ENCODE data around the gene ZBTB2.
"Not testable (repeated sequence)": the region's sequence is repeated elsewhere in the genome, so short reads cannot be mapped to it uniquely, and the experiment has no call there.

The ZBTB2 gene

DNA sequence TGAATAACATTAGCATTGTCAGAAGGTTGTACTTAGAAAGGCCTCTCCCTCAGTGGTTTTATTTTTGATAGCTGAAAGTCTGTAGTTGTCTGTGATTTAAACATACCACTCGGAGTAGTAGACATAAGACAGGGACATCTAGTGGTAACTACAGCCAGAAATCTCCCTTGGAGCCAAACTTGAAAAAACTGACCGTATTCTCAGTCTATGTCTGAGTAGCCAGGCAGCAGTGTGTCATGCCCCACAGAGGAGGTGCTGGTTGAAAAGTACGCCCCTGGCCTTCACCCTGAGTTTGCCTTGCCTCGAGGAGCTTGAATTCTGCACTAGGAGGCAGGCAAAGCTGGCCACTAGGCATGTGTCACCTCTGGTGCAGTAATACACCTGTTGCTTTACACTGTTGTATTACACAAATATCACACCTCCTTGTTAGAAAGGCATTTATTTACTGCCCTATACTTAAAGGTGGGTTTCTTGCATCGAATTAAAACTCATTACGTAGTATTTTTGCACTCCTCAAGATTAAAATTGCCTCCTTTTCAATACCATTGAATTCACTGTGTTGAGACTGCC, 20.8 kb downstream of the ZBTB2 start:
- no peak for DNase-seq

DNA sequence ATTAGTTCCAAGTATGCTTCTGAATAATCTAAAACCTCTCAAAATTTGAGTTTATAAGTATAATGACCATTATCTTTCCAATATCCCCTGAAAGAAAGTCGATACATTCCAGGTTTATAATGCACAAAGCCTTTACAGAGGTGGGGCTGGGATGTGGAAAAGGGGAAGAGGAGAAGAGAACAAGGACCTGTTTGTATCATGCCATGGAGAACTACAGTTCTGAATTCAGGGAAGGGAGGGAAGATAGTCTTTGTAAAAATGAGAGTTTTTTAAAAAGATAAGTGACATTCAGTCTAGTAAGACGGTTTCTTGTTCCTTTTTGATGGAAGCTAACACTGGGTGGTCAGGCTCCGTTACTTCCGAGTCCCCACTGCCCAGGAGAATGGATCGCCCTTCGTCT, 26.1 kb downstream of the ZBTB2 start:
- DNase-seq: no peak

DNA sequence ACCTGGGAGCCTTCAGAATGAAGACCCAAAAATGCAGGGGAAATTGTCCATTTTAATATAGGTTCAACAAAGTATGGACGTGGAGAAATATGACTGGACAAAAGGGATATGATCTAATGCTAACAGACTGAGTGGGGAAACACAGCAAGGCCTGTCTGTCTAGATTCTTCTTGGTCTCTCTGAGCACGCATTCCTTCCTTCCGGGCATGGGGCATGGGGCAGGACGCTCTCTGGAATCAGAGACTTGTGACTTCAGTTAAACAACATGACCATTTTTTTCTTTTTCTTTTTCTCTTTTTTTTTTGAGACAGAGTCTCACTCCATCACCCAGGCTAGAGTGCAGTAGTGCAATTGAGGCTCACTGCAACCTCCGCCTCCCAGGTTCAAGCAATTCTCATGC, 31.9 kb downstream of the ZBTB2 start:
- DNase-seq: no peak

DNA sequence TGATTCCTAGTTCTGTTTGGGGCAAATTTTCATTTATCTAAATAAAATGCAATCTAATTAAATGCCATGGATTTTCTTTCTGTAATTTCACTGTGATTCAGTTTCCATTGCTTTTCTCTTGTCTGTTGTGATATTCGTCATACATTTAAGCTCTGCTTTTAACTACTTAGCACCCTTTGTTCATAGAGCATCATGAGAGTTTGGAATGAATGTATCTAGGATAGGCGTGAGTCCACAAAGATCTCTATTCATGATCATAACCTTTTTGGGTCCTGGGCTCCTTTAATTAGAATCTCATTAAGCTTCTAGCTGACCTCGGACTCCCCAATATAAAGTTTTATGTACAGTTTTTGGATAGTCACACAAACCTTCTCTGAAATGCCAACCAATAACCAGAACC, 32.9 kb downstream of the ZBTB2 start:
- DNase-seq: no peak

DNA sequence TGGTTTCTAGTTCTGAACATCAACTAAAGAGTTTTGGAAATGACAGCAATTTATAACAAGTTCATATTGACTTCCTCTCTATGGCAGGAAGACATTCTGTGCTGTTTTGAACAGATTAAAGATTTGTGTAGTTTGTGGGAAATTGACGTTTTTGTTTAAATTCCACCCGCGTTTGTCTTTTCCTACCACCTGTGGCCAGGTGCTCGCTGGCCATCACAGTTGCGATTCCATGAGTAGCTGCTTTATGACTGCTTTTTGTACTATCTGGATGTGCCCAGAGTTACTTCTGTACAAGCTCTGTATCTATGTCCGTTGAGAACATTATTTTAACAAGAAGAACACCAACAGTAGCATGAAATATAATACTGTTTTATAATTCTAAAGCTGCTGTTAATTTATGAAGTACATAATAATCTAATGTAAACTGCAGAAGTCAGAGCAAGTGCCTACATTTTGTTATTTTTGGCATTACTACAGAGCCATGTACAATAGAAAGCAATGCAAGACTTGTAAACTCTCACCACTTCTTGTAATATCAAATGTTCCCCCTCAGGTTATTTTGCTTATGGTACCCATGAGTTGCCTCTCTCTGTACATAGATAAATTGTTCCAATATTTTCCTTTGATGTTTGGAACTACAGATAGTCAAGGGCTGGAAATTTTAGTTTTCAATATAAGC, 33.5 kb downstream of the ZBTB2 start:
- no peak for DNase-seq

DNA sequence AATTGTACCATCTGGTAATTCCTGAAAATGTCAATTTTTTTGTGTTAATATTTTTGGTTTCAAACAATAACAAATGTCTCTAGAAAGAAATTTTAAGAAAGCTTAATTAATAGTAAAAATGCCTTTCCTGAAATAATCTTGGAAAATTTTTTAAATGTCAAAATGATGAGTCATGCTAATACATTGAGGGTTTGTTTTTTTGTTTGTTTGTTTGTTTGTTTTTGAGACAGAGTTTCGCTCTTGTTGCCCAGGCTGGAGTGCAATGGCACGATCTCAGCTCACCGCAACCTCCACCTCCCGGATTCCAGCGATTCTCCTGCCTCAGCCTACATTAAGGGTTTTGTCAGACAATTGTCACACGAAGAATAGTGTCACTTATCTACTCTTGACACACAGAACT, 34.4 kb downstream of the ZBTB2 start:
- not testable (repeated sequence) for DNase-seq

DNA sequence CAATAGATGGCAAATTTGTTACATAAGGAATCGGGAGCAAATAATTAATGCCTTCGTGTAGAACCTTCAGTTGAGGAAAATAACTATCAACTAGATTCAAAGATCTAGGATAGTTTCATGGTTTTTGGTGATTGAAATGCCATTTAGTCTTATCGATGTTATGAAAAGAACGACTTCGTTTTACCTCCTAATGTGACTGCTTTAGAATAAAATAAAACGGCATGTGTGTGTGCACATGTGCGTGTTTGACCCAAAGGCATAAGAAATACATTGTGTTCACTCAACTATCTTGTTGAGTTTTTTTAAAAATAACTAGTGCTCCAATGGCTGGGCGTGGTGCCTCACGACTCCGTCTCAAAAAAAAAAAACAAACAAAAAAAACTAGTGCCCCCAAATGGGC, 37.6 kb downstream of the ZBTB2 start:
- DNase-seq: no peak

DNA sequence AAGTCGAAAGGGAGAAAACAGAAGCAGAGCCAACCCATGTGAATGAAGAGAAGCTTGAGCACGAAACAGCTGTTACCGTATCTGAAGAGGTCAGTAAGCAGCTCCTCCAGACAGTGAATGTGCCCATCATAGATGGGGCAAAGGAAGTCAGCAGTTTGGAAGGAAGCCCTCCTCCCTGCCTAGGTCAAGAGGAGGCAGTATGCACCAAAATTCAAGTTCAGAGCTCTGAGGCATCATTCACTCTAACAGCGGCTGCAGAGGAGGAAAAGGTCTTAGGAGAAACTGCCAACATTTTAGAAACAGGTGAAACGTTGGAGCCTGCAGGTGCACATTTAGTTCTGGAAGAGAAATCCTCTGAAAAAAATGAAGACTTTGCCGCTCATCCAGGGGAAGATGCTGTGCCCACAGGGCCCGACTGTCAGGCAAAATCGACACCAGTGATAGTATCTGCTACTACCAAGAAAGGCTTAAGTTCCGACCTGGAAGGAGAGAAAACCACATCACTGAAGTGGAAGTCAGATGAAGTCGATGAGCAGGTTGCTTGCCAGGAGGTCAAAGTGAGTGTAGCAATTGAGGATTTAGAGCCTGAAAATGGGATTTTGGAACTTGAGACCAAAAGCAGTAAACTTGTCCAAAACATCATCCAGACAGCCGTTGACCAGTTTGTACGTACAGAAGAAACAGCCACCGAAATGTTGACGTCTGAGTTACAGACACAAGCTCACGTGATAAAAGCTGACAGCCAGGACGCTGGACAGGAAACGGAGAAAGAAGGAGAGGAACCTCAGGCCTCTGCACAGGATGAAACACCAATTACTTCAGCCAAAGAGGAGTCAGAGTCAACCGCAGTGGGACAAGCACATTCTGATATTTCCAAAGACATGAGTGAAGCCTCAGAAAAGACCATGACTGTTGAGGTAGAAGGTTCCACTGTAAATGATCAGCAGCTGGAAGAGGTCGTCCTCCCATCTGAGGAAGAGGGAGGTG, 38.7 kb downstream of the ZBTB2 start:
- DNase-seq: no peak

DNA sequence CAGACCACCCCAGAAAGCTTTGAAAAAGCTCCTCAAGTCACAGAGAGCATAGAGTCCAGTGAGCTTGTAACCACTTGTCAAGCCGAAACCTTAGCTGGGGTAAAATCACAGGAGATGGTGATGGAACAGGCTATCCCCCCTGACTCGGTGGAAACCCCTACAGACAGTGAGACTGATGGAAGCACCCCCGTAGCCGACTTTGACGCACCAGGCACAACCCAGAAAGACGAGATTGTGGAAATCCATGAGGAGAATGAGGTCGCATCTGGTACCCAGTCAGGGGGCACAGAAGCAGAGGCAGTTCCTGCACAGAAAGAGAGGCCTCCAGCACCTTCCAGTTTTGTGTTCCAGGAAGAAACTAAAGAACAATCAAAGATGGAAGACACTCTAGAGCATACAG, 39.6 kb downstream of the ZBTB2 start:
- DNase-seq: no peak

DNA sequence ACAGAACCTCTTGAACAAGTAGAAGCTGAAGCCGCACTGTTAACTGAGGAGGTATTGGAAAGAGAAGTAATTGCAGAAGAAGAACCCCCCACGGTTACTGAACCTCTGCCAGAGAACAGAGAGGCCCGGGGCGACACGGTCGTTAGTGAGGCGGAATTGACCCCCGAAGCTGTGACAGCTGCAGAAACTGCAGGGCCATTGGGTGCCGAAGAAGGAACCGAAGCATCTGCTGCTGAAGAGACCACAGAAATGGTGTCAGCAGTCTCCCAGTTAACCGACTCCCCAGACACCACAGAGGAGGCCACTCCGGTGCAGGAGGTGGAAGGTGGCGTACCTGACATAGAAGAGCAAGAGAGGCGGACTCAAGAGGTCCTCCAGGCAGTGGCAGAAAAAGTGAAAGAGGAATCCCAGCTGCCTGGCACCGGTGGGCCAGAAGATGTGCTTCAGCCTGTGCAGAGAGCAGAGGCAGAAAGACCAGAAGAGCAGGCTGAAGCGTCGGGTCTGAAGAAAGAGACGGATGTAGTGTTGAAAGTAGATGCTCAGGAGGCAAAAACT, 40.1 kb downstream of the ZBTB2 start:
- no peak for DNase-seq

DNA sequence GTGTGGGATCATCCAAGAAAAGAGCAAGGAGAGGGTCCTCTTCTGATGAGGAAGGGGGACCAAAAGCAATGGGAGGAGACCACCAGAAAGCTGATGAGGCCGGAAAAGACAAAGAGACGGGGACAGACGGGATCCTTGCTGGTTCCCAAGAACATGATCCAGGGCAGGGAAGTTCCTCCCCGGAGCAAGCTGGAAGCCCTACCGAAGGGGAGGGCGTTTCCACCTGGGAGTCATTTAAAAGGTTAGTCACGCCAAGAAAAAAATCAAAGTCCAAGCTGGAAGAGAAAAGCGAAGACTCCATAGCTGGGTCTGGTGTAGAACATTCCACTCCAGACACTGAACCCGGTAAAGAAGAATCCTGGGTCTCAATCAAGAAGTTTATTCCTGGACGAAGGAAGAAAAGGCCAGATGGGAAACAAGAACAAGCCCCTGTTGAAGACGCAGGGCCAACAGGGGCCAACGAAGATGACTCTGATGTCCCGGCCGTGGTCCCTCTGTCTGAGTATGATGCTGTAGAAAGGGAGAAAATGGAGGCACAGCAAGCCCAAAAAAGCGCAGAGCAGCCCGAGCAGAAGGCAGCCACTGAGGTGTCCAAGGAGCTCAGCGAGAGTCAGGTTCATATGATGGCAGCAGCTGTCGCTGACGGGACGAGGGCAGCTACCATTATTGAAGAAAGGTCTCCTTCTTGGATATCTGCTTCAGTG, 40.8 kb downstream of the ZBTB2 start:
- no peak for DNase-seq

DNA sequence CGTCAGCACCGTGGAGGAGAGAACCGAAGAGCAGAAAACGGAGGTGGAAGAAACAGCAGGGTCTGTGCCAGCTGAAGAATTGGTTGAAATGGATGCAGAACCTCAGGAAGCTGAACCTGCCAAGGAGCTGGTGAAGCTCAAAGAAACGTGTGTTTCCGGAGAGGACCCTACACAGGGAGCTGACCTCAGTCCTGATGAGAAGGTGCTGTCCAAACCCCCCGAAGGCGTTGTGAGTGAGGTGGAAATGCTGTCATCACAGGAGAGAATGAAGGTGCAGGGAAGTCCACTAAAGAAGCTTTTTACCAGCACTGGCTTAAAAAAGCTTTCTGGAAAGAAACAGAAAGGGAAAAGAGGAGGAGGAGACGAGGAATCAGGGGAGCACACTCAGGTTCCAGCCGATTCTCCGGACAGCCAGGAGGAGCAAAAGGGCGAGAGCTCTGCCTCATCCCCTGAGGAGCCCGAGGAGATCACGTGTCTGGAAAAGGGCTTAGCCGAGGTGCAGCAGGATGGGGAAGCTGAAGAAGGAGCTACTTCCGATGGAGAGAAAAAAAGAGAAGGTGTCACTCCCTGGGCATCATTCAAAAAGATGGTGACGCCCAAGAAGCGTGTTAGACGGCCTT, 41.6 kb downstream of the ZBTB2 start:
- no peak for DNase-seq

DNA sequence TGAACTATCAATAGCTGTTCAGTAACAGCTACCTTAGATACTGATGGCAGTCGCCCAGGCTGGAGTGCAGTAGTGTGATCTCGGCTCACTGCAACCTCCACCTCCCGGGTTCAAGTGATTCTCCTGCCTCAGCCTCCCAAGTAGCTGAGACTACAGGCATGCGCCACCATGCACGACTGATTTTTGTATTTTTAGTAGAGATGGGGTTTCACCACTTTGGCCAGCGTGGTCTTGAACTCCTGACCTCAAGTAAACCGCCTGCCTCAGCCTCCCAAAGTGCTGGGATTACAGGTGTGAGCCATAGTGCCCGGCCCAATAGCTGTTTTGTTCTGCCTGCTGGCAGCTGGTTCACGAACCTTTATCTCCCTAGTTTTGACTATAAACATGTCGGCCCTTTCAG, 48.6 kb downstream of the ZBTB2 start:
- not testable (repeated sequence) for DNase-seq

DNA sequence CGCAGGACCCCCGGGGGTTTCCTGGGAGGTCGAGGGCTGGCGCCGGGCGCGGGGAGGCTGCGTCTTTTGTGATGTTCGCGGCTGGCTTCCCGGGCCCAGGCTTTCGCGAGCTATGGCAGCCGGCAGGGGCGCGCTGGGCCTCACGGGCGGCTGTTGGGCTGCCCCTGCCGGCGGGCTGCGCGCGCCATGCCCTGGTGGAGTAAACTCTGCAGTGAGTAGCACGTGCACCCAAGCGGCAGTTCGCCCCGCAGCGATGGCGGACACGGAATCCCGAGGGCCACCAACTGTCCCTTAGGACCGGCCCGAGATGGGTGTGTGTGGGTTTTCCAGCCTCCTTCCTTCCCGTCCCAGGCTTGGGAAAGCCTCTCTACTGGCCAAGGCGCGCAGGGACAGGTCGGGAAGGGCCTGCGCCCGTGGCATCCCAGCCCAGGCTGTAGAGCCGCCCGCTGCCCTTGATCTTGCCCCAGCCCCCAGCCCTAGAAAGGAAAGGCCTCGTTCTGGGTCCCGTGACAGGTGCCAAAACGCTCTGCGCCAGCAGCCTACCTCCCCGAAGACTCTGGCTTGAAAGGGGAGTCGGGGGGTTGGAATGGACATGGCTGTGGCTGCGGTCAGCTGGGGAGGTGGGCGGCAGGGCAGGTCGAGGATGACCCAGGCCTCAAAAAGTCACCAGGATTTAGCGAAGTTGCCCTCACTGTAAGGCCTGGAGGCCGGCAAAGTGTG, 49.7 kb downstream of the ZBTB2 start:
- no peak for DNase-seq

DNA sequence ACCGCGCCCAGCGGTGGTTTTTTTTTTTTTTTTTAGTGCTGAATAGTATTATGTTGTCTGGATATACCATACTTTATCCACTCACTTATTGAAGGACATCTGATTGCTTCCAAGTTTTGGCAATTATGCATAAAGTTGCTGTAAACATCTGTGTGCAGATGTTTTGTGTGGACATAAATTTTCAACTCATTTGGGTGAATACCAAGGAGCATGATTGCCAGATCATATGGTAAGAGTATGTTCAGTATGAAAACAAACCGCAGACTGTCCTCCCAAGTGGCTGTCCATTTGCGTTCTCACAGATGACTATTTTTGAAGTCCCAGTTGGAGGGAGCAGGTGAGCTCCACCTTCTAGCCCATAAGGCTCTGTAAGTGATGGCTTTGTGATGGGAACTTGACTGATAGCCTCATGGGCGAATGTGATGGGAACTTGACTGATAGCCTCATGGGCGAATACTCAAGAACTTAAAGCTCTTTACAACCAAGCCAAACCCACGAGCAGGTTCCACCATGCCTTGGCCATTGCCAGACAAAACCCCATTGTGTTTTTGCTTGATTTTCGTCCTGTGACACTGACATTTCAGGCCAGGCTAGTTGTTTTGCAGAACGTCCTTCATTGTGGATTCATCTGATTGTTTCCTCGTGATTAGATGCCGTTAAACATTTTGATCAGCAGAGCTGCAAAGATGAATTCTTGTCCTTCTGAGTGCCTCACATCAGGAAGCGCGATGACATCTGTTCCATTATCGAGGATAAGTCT, 51.0 kb downstream of the ZBTB2 start:
- DNase-seq: no peak

DNA sequence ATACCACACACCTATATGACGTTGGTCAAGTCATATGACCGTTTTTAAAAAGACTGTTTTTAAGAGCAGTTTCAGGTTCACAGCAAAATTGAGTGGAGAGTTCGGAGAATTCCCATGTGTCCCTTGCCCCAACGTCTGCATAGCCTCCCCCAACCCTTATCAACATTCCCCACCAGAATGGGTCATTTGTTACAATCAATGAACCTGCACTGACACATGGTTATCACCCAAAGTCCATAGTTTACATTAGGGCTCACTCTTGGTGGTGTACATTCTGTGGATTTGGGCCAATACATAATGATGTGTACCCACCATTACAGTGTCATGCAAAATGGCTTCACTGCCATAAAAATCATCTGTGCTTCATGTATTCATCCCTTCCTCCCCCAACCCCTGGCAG, 52.0 kb downstream of the ZBTB2 start:
- DNase-seq: no peak

DNA sequence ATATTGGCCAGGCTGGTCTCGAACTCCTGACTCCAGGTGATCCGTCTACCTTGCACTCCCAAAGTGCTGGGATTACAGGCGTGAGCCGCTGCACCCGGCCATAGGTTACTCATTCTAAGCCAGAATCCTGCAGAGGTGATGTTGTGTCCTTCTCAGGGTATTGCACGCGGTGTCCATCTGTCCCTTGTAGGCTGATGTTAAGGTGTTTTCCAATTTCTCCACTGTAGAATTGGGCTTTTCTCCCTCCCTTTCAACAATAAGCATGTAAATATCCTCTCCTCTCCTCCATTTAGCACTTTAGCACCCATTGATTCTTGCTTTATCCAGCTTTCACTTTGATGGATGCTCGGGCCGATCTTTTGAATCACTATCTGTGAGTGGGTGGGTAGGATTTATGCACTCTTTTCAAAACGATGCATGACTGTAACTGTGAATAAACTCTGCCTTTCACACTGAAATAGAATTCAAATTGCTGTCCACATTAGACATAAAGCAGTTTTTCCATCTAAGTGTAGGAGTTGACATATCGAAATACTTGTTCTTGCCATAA, 52.6 kb downstream of the ZBTB2 start:
- DNase-seq: no peak

DNA sequence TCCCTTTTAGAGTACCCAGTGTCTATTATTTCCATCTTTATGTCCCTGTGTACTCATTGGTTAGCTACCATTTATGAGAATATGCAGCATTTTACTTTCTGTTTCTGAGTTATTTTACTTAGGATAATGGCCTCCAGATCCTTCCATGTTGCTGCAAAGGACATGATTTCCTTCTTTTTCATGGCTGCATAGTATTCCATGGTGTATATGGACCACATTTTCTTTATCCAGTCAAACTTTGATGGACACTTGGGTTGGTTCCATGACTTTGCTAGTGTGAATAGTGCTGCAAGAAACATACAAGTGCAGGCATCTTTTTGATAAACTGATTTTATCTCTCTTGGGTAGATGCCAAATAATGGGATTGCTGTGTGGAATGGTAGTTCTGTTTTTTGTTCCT, 55.4 kb downstream of the ZBTB2 start:
- no peak for DNase-seq

DNA sequence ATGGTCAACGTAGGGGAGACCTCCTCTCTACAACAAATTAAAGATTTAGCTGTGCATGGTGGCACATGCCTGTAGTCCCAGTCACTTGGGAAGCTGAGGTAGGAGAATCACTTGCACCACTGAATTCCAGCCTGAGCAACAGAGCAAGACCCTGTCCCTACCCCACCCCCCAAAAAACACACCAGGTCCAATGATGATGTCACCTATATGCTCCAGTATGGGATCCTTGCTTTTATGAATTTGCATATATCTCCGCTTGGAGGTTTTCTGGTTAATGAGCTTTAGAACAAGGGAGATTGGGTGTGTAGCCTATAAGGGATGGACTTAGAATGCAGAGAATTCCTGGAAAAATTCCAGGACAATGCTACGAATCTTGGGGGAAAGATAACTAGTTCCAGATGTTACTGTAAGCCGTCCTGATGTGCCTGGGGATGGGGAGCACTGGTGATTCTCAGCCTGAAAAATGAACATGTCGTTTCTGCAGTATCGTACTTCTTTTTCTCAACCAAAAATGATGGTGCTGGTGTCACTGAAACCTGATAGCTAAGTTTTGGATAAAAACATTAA, 61.1 kb downstream of the ZBTB2 start:
- DNase-seq: no peak

DNA sequence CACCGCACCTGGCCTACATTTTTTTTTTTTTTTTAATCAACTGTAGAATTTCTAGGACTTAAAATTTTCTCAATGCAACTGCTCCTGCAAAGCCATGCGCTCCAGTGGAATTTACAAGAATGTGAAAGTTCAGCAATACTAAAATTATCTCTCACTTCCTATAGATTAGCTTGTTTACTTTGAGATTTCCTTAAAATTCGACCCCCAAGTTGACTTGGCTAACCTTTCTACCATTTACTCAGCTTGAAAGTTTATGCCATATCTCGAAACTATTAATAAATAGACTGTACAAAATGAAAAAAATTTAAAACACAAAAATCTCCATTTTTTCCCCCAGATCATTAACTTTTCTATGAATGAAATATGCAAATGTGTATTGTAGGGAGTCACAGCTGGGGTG, 64.3 kb downstream of the ZBTB2 start:
- no peak for DNase-seq

Data from activated CD4-positive, alpha-beta T cell treated with anti-CD3 and anti-CD28 coated beads, Interleukin-2, amount 50 U/mL, for 16 hours (primary cell).